ENCODE results near the gene USP10. TPM values are rescaled to one million over a fixed set of nuclear protein-coding genes. Genes with fewer than 3 reads are reported as not detected.
A peak's percentile ranks its signal among the peaks of the same experiment; 100 is the strongest.

The USP10 gene
- total and polyA plus RNA-seq, 7 donors: 17.1 to 64.3 (median 43.9) TPM

GRCh38 chr16:84680165-84680842 lies 19.5 kb upstream of the USP10 start:
- peaks cover 0 to 2% (median 0%) of the 10 kb centered on the region in 3 donors for H3K27me3 ChIP-seq
- DNase-seq: peak; percentile 30
- no peak overlapping the region for H3K27ac ChIP-seq
- intact Hi-C loops (cut with DNase I): no loop called here
- H3K4me3 ChIP-seq: no peak overlapping the region
- no peaks in the 10 kb centered on the region for H3K36me3 ChIP-seq
- 90% methylated on average over 10 of the region's 10 CpGs for WGBS, 2 donors
- no peak for TF ChIP-seq EP300 (IDR thresholded peaks at IDR 0.05)
- H3K9me3 ChIP-seq: no peaks in the 10 kb centered on the region
- no peaks in the 10 kb centered on the region for H3K4me1 ChIP-seq

- H3K9me3 ChIP-seq: no peaks in the 10 kb centered on the region
- no peaks in the 10 kb centered on the region for H3K36me3 ChIP-seq
- peaks cover 0 to 2% (median 0%) of the 10 kb centered on the region in 3 donors for H3K27me3 ChIP-seq
- no peak overlapping the region for H3K4me3 ChIP-seq
- H3K4me1 ChIP-seq: no peaks in the 10 kb centered on the region
- DNase-seq: no peak
- TF ChIP-seq POLR2A (IDR thresholded peaks at IDR 0.05): no peak
- no peak for TF ChIP-seq POLR2AphosphoS5 (IDR thresholded peaks at IDR 0.05)
- TF ChIP-seq EP300 (IDR thresholded peaks at IDR 0.05): no peak
- no peak for TF ChIP-seq CTCF (IDR thresholded peaks at IDR 0.05)
- intact Hi-C loops (cut with DNase I): no loop called here
- H3K27ac ChIP-seq: no peak overlapping the region
- WGBS, 2 donors: 94 to 96% methylated on average over 4 of the region's 4 CpGs
Measured at GRCh38 chr16:84680843-84681629, 18.8 kb upstream of the USP10 start.

GRCh38 chr16:84683691-84684591 lies 15.9 kb upstream of the USP10 start:
- WGBS, 2 donors: 79 to 81% methylated on average over 15 of the region's 15 CpGs
- Histone ChIP-seq H3K4me3 (no peak overlapping the region), H3K27ac (no peak overlapping the region), H3K4me1 (no peaks in the 10 kb centered on the region), H3K9me3 (no peaks in the 10 kb centered on the region), H3K27me3 (peaks cover 0 to 2% (median 0%) of the 10 kb centered on the region in 3 donors), H3K36me3 (no peaks in the 10 kb centered on the region)
- intact Hi-C loops (cut with DNase I): no loop called here
- DNase-seq: peak; percentile 10
- TF ChIP-seq POLR2AphosphoS5 (IDR thresholded peaks at IDR 0.05): no peak
- TF ChIP-seq EP300 (IDR thresholded peaks at IDR 0.05): no peak
- TF ChIP-seq POLR2A (IDR thresholded peaks at IDR 0.05): no peak

- intact Hi-C loops (cut with DNase I): no loop called here
- no peak for DNase-seq
- no peak for TF ChIP-seq CTCF (IDR thresholded peaks at IDR 0.05)
- no peak for TF ChIP-seq POLR2AphosphoS5 (IDR thresholded peaks at IDR 0.05)
- no peak for TF ChIP-seq EP300 (IDR thresholded peaks at IDR 0.05)
- no peak for TF ChIP-seq POLR2A (IDR thresholded peaks at IDR 0.05)
- WGBS, 2 donors: 91 to 94% methylated on average over 4 of the region's 4 CpGs
- H3K4me1 ChIP-seq: no peaks in the 10 kb centered on the region
- H3K4me3 ChIP-seq: no peak overlapping the region
- no peak overlapping the region for H3K27ac ChIP-seq
- H3K27me3 ChIP-seq: peaks cover 0 to 2% (median 0%) of the 10 kb centered on the region in 3 donors
- H3K36me3 ChIP-seq: no peaks in the 10 kb centered on the region
- no peaks in the 10 kb centered on the region for H3K9me3 ChIP-seq
Measured at GRCh38 chr16:84684592-84684965, 15.2 kb upstream of the USP10 start.

GRCh38 chr16:84685210-84685609 lies 14.6 kb upstream of the USP10 start:
- Histone ChIP-seq H3K9me3 (no peaks in the 10 kb centered on the region), H3K36me3 (no peaks in the 10 kb centered on the region), H3K4me3 (no peak overlapping the region), H3K27ac (no peak overlapping the region), H3K4me1 (no peaks in the 10 kb centered on the region), H3K27me3 (peaks cover 0 to 2% (median 0%) of the 10 kb centered on the region in 3 donors)
- intact Hi-C loops (cut with DNase I): no loop called here
- DNase-seq: peak; percentile 35
- 84 to 87% methylated on average over 8 of the region's 8 CpGs for WGBS, 2 donors
- TF ChIP-seq POLR2AphosphoS5 (IDR thresholded peaks at IDR 0.05) (no peak), CTCF (IDR thresholded peaks at IDR 0.05) (no peak), EP300 (IDR thresholded peaks at IDR 0.05) (no peak), POLR2A (IDR thresholded peaks at IDR 0.05) (no peak)

All from sigmoid colon (tissue), 7 donors.